ENCODE results near the gene BBS2.
A peak's percentile ranks its signal among the peaks of the same experiment; 100 is the strongest.

BBS2 gene

DNA sequence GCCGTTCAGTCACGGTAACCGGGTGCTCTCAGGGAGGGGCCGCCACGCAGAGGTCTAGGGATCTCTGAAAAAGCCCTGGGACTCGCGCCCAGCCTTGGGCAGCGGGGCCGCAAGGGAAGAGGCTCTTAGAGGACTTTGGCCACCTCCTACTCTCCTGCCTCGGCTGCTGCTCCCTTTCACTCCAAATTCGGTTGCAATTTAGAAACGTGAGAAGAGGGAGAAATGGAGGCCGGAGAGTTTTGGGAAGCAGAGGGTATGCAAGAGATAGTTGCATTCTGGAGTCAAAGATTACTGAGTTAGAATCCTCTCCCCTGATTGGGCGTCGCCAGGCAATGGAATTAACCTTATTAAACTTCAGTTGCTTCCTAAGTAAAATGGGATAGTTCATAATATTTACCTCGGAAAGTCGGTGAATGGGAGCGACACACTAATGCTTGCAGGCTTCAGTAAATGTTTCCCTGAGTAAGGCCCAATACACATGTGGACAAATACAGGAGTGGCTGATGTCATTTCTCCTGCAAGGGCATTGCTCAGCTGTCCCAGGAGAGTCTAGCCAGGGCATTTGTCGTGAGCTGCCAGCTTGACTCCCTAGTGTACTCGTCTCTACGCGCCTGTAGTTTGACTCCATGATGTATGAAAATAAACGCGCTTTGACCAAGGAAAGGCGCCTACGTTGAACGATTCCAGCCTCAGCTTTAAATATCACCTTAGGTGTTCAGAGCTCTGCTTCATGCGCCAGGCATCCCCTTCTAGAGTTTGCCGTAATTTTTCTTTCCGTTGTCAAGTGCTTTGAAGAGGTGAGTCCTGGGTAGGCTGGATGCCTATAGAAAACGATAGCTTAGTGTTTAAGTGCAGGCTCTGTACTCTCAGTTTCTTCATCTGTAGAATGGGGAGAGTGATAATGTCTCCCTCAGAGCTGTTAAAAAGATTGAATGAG lies 67.8 kb downstream of the BBS2 start:
- TF ChIP-seq CTCF (conservative IDR thresholded peaks at IDR 0.05; ENCODE audit: low read depth, low read length) = no peak
- DNase-seq (ENCODE audit: low read depth) = peak; percentile 13

GRCh38 chr16:56450986-56451752 lies 68.7 kb downstream of the BBS2 start, which contains the start of the genes NUDT21 and OGFOD1:
Gene NUDT21, minus strand, starts transcription at chr16:56451332. Its CDS starts 130 bp downstream, at chr16:56451202.
Gene OGFOD1, plus strand, starts transcription at chr16:56451554. Its CDS starts 59 bp downstream, at chr16:56451613.
- DNase-seq (ENCODE audit: low read depth) = peak; percentile 96
- H3K4me3 ChIP-seq (ENCODE audit: low read length) = peak within 1 kb of the TSS; percentile 91
- no peak for TF ChIP-seq CTCF (conservative IDR thresholded peaks at IDR 0.05; ENCODE audit: low read depth, low read length)

More for the DNA sequence above, 67.8 kb downstream of the BBS2 start:
- H3K4me3 ChIP-seq (ENCODE audit: low read length) = peak overlapping the region; percentile 91

- no peak for DNase-seq (ENCODE audit: low read depth)
- H3K4me3 ChIP-seq (ENCODE audit: low read length) = peak overlapping the region; percentile 91
- TF ChIP-seq CTCF (conservative IDR thresholded peaks at IDR 0.05; ENCODE audit: low read depth, low read length) = no peak
These were observed 69.4 kb downstream of the BBS2 start for GRCh38 chr16:56450275-56450985.

DNA sequence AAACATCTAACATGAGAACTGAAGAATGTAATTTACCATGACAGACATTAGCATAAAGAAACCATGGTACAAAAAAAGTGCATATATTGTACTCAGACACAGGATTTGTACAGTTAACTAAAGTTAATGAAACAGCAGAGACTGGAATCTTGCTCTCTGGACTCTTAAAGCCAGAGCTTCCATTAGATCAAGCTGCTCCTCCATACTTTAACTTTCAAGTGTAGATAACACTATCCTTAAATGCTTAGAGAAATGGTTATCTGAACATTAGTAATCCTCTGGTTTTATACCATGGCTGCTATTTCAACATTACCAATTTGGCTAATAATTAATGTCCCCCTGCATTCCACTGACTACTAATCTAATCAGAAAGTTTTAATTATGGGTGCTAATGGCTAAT lies 71.8 kb downstream of the BBS2 start:
- no peak for TF ChIP-seq CTCF (conservative IDR thresholded peaks at IDR 0.05; ENCODE audit: low read depth, low read length)
- DNase-seq (ENCODE audit: low read depth) = no peak

DNA sequence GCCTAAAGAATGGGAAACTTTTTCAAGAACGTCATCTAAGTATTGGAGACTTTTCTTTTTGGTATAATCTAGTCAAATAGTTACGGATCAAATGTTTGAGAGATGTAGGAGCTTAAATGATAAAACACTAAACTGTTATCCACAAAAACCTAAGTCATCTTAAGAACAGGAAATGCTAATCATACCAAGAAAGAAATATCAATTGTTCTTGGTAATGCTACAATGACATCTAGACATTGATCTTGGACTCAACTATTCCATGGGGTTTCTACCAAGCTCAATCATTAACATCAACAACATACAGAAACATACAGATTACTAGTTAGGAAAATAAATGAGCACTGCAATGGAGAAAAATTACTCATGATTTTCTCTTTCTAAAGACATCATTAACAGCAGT lies 72.5 kb downstream of the BBS2 start:
- no peak overlapping the region for H3K4me3 ChIP-seq (ENCODE audit: low read length)
- no peak for DNase-seq (ENCODE audit: low read depth)
- no peak for TF ChIP-seq CTCF (conservative IDR thresholded peaks at IDR 0.05; ENCODE audit: low read depth, low read length)

More for the DNA sequence above, 71.8 kb downstream of the BBS2 start:
- no peak overlapping the region for H3K4me3 ChIP-seq (ENCODE audit: low read length)

- no peak overlapping the region for H3K4me3 ChIP-seq (ENCODE audit: low read length)
- TF ChIP-seq CTCF (conservative IDR thresholded peaks at IDR 0.05; ENCODE audit: low read depth, low read length) = no peak
- no peak for DNase-seq (ENCODE audit: low read depth)
These were observed 81.8 kb downstream of the BBS2 start for GRCh38 chr16:56438038-56438437.

All from retinal pigment epithelial cell (primary cell).